Measurements from ENCODE around the gene FBRSL1. TPM values are rescaled to one million over a fixed set of nuclear protein-coding genes. Genes with fewer than 3 reads are reported as not detected.

FBRSL1 gene
- total RNA-seq, 1 experiment from 2014 or later: 12.6 TPM

GRCh38 chr12:132496710-132497109 is 6.8 kb downstream of the FBRSL1 start:
- DNase-seq (ENCODE audit: low spot score): no peak

- DNase-seq (ENCODE audit: low spot score): no peak
Measured at GRCh38 chr12:132497514-132498405, 7.8 kb downstream of the FBRSL1 start.

GRCh38 chr12:132498931-132499330 is 9.0 kb downstream of the FBRSL1 start:
- no peak for DNase-seq (ENCODE audit: low spot score)

- DNase-seq (ENCODE audit: low spot score): no peak
Measured at GRCh38 chr12:132500142-132500855, 10.3 kb downstream of the FBRSL1 start.

GRCh38 chr12:132500856-132501180 is 10.9 kb downstream of the FBRSL1 start:
- no peak for DNase-seq (ENCODE audit: low spot score)

- no peak for DNase-seq (ENCODE audit: low spot score)
Measured at GRCh38 chr12:132501204-132501940, 11.4 kb downstream of the FBRSL1 start.

- DNase-seq (ENCODE audit: low spot score): no peak
Measured at GRCh38 chr12:132502149-132502881, 12.4 kb downstream of the FBRSL1 start.

GRCh38 chr12:132502882-132503193 is 12.9 kb downstream of the FBRSL1 start:
- no peak for DNase-seq (ENCODE audit: low spot score)

GRCh38 chr12:132503618-132504204 is 13.8 kb downstream of the FBRSL1 start:
- DNase-seq (ENCODE audit: low spot score): no peak

GRCh38 chr12:132505105-132505851 is 15.3 kb downstream of the FBRSL1 start:
- DNase-seq (ENCODE audit: low spot score): no peak

GRCh38 chr12:132505852-132506219 is 15.9 kb downstream of the FBRSL1 start:
- no peak for DNase-seq (ENCODE audit: low spot score)

- DNase-seq (ENCODE audit: low spot score): peak; percentile 19
Measured at GRCh38 chr12:132506328-132507160, 16.6 kb downstream of the FBRSL1 start.

- DNase-seq (ENCODE audit: low spot score): no peak
Measured at GRCh38 chr12:132507161-132507538, 17.2 kb downstream of the FBRSL1 start.

GRCh38 chr12:132507656-132508490 is 17.9 kb downstream of the FBRSL1 start:
- DNase-seq (ENCODE audit: low spot score): no peak

- DNase-seq (ENCODE audit: low spot score): no peak
Measured at GRCh38 chr12:132508491-132508740, 18.5 kb downstream of the FBRSL1 start.

- DNase-seq (ENCODE audit: low spot score): no peak
Measured at GRCh38 chr12:132508860-132509732, 19.1 kb downstream of the FBRSL1 start.

- no peak for DNase-seq (ENCODE audit: low spot score)
Measured at GRCh38 chr12:132510111-132510724, 20.3 kb downstream of the FBRSL1 start.

Data from A172 (cell line).